IPS-20b (cell line): ENCODE results near the gene RNF125.
"Not testable (repeated sequence)": the region's sequence is repeated elsewhere in the genome, so short reads cannot be mapped to it uniquely, and the experiment has no call there.

Experiments
- H3K27ac ChIP-seq: one replicate; pipeline ENCODE4 v1.5.1; 2013; ENCODE audit warnings: low read length
- H3K27me3 ChIP-seq: 2 replicates; pipeline ENCODE4 v1.6.1; 2013; ENCODE audit warnings: mild to moderate bottlenecking, low read length, inconsistent platforms; ENCODE audit not compliant: insufficient read depth
- H3K36me3 ChIP-seq: 2 replicates; pipeline ENCODE4 v1.6.1; 2013; ENCODE audit warnings: low read depth, mild to moderate bottlenecking, inconsistent platforms, low read length, moderate library complexity; ENCODE audit not compliant: insufficient read depth
- H3K4me1 ChIP-seq: 2 replicates; pipeline ENCODE4 v1.6.1; 2013; ENCODE audit warnings: mild to moderate bottlenecking, control low read depth, inconsistent platforms, low read length, moderate library complexity; ENCODE audit not compliant: insufficient read depth
- H3K4me3 ChIP-seq: 2 replicates; pipeline ENCODE4 v1.5.1; 2013; ENCODE audit warnings: mild to moderate bottlenecking, low read length, inconsistent platforms
- H3K9ac ChIP-seq: 2 replicates; pipeline ENCODE4 v1.6.1; 2013; ENCODE audit warnings: low read depth, mild to moderate bottlenecking, inconsistent platforms, low read length, moderate library complexity
- H3K9me3 ChIP-seq: 2 replicates; pipeline ENCODE4 v1.6.1; 2013; ENCODE audit warnings: mild to moderate bottlenecking, low read depth, low read length, inconsistent platforms; ENCODE audit not compliant: insufficient read depth

Gene RNF125

DNA sequence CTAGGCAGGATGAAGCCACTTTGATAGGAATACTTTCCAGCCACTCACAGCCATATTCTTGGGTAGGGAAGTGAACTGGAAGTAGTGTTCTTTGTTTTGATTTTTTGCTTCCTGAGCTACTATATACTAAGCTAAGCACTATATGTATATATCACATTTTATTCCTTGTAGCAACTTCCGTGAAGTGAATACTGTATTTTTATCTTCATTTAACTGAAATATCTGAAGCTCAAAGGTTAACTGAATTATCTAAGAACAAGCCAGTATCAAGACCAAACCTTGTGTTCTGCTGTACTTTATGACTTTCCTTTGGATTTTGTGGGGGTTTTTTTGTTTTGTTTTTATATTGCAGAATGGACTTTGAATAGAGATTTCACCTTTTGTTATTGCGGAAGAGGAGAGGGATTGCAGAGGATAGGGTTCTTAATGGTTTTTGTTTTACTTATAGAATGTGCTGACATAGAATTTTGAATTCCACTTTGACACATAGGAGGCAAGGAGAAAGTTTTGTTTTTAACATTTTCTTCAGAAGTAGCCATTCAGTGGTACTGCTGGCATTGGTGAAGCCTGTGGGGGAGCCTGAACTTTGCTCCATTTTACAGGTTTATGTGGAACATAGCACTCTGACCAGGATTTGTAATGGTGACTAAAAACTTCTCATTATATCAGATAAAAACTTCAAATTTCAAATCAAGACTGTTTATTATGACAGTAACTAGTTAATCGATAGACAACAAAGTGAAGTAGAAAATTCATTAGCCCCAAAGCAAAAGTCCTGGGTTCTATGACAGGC, 48.9 kb downstream of the RNF125 start:
- no peaks in the 10 kb centered on the region for H3K9me3 ChIP-seq
- H3K27ac ChIP-seq, result no peak overlapping the region
- no peaks in the 10 kb centered on the region for H3K36me3 ChIP-seq
- H3K4me3 ChIP-seq, result no peak overlapping the region
- H3K27me3 ChIP-seq, result no peaks in the 10 kb centered on the region
- no peak overlapping the region for H3K9ac ChIP-seq
- H3K4me1 ChIP-seq, result no peaks in the 10 kb centered on the region

DNA sequence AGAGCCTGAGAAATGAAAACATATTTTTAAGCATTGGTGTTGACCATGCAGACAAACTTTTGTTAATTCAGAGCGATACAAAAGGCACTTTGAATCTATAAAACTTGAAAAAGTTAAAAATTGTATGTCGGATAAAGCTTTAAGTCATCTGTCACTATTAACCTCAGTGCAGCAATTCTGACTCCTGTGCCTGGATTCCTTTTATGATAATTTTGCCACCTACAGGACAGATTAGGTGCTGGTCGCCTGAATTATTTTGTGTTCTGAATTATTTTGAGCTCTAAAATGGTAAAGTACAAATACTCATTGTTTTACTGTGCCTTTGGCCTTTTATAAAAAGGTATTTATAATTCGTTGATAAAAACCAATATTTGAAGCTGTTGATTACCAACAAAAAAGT, 53.7 kb downstream of the RNF125 start:
- H3K9ac ChIP-seq, result no peak overlapping the region
- no peak overlapping the region for H3K27ac ChIP-seq
- no peaks in the 10 kb centered on the region for H3K36me3 ChIP-seq
- H3K27me3 ChIP-seq, result no peaks in the 10 kb centered on the region
- H3K9me3 ChIP-seq, result no peaks in the 10 kb centered on the region
- no peak overlapping the region for H3K4me3 ChIP-seq
- H3K4me1 ChIP-seq, result no peaks in the 10 kb centered on the region

DNA sequence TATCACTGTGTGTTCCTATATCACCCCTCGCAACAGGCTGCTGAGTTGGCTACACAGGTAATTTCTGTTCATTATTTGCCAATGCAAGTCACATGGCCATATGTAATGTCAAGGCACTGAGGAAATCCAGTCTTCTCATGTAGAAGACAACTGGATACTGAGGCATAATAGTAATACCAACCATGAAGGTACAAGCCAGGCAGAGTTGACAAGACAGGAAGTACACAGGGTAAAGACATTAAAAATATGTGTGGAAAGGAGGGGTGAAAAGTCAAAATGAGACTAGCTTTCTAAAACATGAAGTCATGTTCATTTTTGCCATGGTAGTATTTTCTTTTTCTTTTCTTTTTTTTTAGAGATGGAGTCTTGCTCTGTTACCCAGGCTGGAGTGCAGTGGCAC, 55.6 kb downstream of the RNF125 start:
- Histone ChIP-seq H3K9me3 (no peaks in the 10 kb centered on the region), H3K27ac (no peak overlapping the region), H3K27me3 (no peaks in the 10 kb centered on the region), H3K4me3 (no peak overlapping the region), H3K4me1 (no peaks in the 10 kb centered on the region), H3K36me3 (no peaks in the 10 kb centered on the region), H3K9ac (no peak overlapping the region)

DNA sequence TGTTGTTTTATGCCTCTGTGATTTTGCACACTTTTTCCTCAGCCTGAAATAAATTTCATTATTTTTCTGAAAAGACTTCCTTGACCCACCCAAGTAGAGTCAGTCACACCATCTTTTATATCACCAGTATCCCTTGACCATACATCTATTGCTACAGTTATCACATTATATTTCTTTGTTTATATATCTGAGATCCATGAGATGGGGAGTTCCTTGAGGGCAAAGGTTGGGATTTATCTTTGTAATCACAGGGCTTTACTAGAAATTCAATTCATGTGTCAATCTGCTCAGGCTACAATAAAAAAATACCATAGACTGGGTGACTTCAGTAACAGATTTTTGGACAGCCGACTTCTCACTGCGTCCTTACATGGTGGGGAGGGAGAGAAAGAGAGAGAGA, 60.2 kb downstream of the RNF125 start:
- no peaks in the 10 kb centered on the region for H3K4me1 ChIP-seq
- H3K36me3 ChIP-seq, result no peaks in the 10 kb centered on the region
- H3K27ac ChIP-seq, result no peak overlapping the region
- H3K27me3 ChIP-seq, result no peaks in the 10 kb centered on the region
- no peak overlapping the region for H3K9ac ChIP-seq
- no peaks in the 10 kb centered on the region for H3K9me3 ChIP-seq
- no peak overlapping the region for H3K4me3 ChIP-seq

DNA sequence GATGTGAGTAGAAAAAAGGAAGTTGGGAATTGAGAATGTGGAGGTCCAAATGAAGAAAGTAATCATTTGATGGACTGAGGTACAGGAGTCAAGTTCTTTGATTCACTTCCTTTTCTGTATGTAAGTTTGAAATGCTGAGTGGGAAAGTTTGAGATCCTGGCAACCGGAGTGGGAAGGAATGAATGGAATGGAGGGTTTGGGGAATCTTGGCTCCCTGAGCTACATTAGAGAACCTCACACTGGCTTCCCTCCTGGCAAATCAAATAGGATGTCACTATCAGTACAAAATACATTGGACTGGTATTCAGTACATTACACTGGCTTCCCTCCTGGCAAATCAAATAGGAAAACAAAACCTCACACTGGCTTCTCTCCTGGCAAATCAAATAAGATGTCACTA, 63.3 kb downstream of the RNF125 start:
- H3K36me3 ChIP-seq, result no peaks in the 10 kb centered on the region

DNA sequence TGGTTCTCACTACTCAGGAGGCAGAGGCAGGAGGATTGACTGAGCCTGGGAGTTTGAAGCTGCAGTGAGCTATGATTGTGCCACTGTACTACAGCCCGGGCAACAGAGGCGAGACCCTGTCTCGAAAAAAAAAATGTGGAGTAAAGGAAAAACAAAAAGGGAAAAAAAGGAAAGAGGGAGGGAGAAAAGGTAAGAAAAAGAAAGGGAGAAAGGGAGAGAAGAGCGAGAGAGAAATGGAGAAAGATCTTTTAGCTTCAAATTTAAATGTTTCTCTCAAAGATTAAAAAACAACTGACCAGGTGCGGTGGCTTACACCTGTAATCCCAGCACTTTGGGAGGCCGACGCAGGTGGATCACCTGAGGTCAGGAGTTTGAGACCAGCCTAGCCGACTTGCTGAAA, 65.2 kb downstream of the RNF125 start:
- Histone ChIP-seq H3K27me3 (no peaks in the 10 kb centered on the region), H3K9me3 (no peaks in the 10 kb centered on the region), H3K36me3 (no peaks in the 10 kb centered on the region), H3K27ac (no peak overlapping the region), H3K9ac (no peak overlapping the region), H3K4me3 (no peak overlapping the region), H3K4me1 (no peaks in the 10 kb centered on the region)

More for the DNA sequence above, 63.3 kb downstream of the RNF125 start:
- H3K9me3 ChIP-seq, result no peaks in the 10 kb centered on the region
- no peaks in the 10 kb centered on the region for H3K27me3 ChIP-seq
- H3K27ac ChIP-seq, result no peak overlapping the region
- no peak overlapping the region for H3K9ac ChIP-seq
- no peaks in the 10 kb centered on the region for H3K4me1 ChIP-seq
- no peak overlapping the region for H3K4me3 ChIP-seq

DNA sequence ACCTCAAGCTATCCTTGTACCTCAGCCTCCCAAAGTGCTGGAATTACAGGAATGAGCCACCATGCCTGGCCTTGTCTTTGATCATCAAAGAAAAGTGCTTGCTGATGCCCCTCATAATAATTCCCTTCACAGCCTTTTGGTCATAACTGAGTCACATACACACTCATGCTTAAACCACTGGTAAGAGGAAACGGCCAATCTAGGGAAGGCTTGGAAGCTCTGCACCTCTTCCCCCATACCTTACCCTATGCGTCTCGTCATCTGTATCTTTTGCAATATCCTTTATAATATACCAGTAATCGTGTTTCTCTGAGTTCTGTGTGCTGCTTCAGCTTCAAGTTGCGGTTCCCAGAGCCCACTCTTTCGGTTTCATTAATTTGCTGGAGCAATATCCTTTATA, 68.3 kb downstream of the RNF125 start:
- no peak overlapping the region for H3K4me3 ChIP-seq
- H3K27me3 ChIP-seq, result no peaks in the 10 kb centered on the region
- no peak overlapping the region for H3K27ac ChIP-seq
- no peaks in the 10 kb centered on the region for H3K9me3 ChIP-seq
- H3K4me1 ChIP-seq, result no peaks in the 10 kb centered on the region
- no peak overlapping the region for H3K9ac ChIP-seq
- no peaks in the 10 kb centered on the region for H3K36me3 ChIP-seq

DNA sequence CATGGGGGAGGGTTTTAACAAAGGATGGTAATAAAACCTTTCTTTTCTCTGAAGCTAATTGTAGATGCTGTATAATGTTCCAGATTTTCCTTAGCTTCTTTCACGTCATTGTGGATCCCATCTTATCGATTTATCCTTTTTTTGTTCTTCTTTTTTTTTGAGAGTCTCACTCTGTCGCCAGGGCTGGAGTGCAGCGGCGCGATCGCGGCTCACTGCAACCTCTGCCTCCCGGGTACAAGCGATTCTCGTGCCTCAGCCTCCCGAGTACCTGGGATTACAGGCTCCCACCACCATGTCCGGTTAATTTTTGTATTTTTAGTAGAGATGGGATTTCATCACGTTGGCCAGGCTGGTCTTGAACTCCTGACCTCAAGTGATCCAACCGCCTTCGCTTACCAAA, 72.2 kb downstream of the RNF125 start:
- H3K4me3 ChIP-seq, H3K9ac ChIP-seq: not testable (repeated sequence)

DNA sequence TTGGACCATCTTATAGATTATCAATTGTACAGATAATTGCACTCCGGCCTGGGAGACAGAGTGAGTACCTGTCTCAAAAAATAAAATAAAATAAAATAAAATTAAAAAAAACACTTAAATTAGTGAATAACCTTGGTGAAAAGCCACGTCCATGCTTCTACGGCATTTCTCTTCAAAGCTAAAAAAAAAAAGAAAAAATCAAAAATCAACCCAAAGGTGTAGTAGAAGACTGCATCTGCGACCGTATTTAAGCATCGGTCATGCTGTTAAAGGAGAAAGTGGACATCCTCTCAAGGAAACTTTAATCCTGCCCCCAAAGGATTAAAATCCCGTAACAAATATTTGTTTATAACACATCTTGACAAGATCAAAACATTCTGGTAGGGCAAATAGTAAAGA, 72.7 kb downstream of the RNF125 start:
- Histone ChIP-seq H3K4me1 (peaks cover 6% of the 10 kb centered on the region; the same call in 1 of the 2 replicates), H3K4me3 (peak overlapping the region; percentile 84), H3K27me3 (no peaks in the 10 kb centered on the region), H3K9me3 (no peaks in the 10 kb centered on the region), H3K9ac (peak overlapping the region; percentile 83; the same call in 1 of the 2 replicates), H3K27ac (peak overlapping the region; percentile 34), H3K36me3 (peaks cover 13% of the 10 kb centered on the region; the same call in 1 of the 2 replicates)

More for the DNA sequence above, 72.2 kb downstream of the RNF125 start:
- not testable (repeated sequence) for H3K27ac ChIP-seq, H3K9me3 ChIP-seq, H3K4me1 ChIP-seq, H3K27me3 ChIP-seq
- peaks cover 12% of the 10 kb centered on the region; the same call in 1 of the 2 replicates for H3K36me3 ChIP-seq

DNA sequence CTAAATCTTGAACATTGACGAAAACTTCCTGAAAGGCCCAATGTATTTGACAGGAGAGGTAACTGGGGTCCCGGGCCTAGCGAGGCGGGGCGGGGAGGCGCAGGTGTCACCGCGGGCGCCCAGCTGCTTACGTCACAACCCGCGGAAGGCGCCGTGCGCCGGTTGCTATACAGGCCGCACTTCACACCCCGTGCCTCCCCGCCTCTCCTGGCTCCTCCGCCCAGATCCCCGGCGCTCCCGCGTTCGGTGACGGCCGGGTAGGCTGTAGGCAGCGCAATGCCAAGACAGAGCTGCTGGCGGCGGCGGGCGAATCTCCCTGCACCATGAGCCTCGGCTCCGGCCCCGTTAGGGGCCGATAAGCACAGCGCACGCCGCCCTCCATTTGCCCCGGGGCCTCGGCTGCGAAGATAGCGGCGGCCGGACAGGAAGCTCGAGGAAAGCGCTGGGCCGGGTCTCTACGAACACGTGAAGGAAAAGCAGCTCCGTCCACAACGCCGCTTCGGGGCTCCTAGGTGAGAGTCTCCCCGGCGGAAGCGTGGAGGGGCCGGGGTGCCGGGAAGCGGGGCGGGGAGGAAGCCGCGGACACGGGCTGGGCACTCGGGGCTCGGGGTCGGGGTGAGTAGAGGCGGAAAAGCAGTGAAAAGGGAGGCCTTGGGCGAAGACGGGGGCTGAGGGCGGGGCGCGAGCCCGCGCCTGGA, 73.2 kb downstream of the RNF125 start, which contains the start of gene RNF138:
RNF138 (plus strand) TSS at position 151 of the 698 bp plus-strand sequence. CDS start 903 bp downstream, outside the sequence.
- H3K9ac ChIP-seq, result peak within 1 kb of the TSS; percentile 86; the same call in 1 of the 2 replicates
- H3K4me3 ChIP-seq, result peak within 1 kb of the TSS; percentile 95
- H3K4me1 ChIP-seq, result peaks cover 6% of the 10 kb centered on the region; the same call in 1 of the 2 replicates
- peak within 1 kb of the TSS; percentile 34 for H3K27ac ChIP-seq
- H3K36me3 ChIP-seq, result peaks cover 13% of the 10 kb centered on the region; the same call in 1 of the 2 replicates
- no peaks in the 10 kb centered on the region for H3K27me3 ChIP-seq
- H3K9me3 ChIP-seq, result no peaks in the 10 kb centered on the region

DNA sequence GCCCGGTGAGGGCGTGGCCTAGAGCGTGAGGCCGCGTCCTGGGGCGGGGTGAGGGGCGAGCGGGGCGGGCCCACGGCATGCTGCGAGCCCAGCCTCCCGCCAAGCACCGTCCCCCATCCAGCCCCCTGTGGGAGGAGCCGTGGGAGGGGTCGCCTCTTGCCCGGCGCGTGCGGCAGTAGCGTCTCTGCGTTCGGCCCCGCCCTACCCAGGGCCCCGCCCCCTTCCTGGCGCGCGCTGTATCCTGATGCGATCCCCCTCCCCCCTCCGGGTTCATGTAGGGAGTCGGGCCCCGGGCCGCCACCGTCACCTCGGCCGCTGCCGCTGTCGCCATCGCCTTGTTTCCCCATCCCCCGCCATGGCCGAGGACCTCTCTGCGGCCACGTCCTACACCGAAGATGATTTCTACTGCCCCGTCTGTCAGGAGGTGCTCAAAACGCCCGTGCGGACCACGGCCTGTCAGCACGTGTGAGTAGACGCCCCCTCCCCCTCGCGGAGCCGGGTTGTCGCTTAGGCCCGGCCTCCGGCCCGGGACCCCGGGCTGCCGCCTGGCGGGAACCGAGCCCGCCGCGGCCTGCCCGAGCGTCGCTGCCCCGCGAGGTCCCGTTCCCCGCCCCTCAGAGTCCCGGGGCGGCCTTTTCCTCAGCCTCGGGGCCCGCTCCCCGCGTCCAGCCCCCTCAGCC, 73.9 kb downstream of the RNF125 start:
- no peaks in the 10 kb centered on the region for H3K27me3 ChIP-seq
- peak overlapping the region; percentile 86; the same call in 1 of the 2 replicates for H3K9ac ChIP-seq
- peak overlapping the region; percentile 95 for H3K4me3 ChIP-seq
- H3K27ac ChIP-seq, result no peak overlapping the region
- H3K9me3 ChIP-seq, result no peaks in the 10 kb centered on the region
- H3K36me3 ChIP-seq, result peaks cover 13% of the 10 kb centered on the region; the same call in 1 of the 2 replicates
- peaks cover 6% of the 10 kb centered on the region; the same call in 1 of the 2 replicates for H3K4me1 ChIP-seq
